GM12875 (cell line): ENCODE data around the gene GNB1L.
"Not testable (repeated sequence)": the region's sequence is repeated elsewhere in the genome, so short reads cannot be mapped to it uniquely, and the experiment has no call there.

Experiments used
- H3K4me3 ChIP-seq: one replicate; pipeline ENCODE4 v1.5.1; 2011; ENCODE audit warnings: low read depth, low read length, control low read depth
- TF ChIP-seq, protein P1 (sequence below): IDR thresholded peaks from 2 replicates; pipeline ENCODE4 v1.5.1; 2011; ENCODE audit warnings: low read depth, mild to moderate bottlenecking, control low read depth, inconsistent platforms, low read length, moderate library complexity, borderline replicate concordance; ENCODE audit not compliant: insufficient read depth

The GNB1L gene

DNA sequence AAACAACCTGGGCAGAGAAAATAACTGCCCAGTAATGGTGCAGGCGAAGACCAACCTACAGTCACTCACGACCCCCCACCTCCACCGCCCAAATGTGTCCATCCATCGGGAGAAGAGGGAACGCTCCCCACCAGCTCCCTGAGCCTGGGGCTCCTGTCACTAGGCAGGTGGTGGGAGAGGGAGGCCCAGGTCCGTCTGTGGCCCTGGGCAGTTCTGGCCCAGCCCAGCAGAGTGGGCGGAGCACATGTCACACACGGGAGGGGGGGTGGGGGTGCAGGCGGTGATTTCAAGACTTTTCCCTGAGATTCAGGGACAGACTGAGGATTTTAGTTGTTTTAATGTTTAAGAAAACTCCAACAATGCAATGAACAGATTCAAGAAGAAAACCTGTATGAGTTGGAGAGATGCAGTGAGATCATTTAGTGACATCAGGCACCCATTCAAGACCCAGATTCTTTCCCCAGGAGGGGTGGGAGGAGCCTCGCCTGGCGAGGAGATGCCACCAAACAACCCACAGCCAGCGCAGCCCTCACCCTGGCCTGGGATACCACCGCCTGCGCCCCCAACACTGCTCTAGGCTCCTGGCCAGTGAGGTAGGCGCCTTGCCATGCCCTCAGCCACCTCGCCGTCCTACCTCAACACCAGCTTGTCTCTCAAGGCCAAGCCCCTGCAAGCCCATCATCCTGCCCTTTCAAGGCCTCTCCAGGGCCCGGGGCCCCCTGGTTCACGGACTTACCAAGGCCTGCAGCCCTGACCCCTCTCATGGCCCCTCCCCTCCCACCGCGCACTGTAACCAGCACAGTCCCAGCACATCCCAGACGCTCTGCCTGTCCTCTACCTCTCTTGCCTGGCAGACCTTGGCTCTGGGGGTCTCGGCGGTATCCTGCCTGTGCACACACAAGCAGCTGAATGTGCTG, 57.3 kb downstream of the GNB1L start:
- no peak overlapping the region for H3K4me3 ChIP-seq
- TF ChIP-seq, protein P1, sequence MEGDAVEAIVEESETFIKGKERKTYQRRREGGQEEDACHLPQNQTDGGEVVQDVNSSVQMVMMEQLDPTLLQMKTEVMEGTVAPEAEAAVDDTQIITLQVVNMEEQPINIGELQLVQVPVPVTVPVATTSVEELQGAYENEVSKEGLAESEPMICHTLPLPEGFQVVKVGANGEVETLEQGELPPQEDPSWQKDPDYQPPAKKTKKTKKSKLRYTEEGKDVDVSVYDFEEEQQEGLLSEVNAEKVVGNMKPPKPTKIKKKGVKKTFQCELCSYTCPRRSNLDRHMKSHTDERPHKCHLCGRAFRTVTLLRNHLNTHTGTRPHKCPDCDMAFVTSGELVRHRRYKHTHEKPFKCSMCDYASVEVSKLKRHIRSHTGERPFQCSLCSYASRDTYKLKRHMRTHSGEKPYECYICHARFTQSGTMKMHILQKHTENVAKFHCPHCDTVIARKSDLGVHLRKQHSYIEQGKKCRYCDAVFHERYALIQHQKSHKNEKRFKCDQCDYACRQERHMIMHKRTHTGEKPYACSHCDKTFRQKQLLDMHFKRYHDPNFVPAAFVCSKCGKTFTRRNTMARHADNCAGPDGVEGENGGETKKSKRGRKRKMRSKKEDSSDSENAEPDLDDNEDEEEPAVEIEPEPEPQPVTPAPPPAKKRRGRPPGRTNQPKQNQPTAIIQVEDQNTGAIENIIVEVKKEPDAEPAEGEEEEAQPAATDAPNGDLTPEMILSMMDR = no peak

DNA sequence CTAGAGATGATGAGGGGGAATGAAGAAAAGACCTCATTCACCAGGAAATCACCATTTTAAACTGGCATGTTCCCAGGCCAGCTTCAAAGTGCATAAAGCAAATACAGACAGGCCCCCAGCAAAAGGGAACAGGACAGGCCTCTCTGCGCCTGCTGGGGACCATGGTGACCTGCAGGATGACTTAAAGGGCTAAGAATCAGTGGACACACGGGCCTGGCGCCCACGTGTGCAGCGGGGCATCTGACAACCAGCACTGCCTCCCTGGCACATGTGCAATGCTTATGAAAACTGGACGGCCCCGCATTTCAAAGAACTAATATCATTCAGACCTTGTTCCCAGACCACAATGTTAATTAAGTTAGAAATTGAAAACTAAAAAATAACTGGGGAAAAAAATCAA, 58.5 kb downstream of the GNB1L start:
- TF ChIP-seq, protein P1 = no peak
- H3K4me3 ChIP-seq = no peak overlapping the region

DNA sequence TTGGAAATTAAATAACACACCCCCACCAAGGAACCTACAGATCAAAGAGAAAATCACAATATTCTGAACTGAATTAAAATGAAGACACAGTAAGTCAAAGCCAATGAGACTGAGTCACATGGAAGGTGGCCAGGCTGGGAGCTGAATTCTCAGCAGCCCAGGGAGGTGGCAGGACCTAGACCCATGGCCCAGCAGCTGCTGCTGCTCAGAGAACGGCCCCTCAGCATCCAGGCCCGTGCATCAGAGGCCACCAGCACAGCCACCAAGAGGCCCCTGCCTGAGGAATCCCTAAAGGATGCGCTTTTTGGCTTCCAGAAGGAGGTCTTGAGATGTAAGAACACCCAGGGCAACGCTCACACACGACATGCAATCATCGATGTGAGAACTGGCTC, 59.1 kb downstream of the GNB1L start:
- TF ChIP-seq, protein P1 = no peak
- H3K4me3 ChIP-seq = no peak overlapping the region

DNA sequence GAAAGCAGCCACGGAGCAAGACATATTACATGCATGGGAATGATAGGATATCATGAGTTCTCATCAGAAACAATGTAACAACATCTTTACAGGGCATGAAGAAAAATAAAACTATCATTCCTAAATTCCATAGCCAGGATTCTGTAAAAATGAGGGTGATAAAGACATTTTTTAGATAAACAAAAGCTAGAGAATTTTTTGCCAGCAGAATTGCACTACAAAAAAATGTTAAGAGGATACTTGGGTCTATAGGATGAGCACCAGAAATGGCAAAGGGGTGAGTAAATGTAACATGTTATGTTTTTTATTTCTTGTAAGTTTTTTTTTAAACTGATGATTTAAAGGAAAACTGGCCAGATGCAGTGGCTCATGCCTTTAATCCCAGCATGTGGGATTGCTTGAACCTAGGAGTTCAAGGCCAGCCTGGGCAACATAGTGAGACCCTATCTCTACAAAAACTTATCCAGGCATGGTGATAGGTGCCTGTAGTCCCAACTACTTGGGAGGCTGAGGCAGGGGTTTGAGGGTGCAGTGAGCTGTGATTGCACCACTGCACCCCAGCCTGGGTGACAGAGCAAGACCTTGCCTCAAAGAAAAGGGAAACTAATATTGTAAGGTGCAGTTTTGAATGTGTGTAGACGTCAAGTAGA, 60.9 kb downstream of the GNB1L start:
- H3K4me3 ChIP-seq = no peak overlapping the region
- TF ChIP-seq, protein P1 = no peak

DNA sequence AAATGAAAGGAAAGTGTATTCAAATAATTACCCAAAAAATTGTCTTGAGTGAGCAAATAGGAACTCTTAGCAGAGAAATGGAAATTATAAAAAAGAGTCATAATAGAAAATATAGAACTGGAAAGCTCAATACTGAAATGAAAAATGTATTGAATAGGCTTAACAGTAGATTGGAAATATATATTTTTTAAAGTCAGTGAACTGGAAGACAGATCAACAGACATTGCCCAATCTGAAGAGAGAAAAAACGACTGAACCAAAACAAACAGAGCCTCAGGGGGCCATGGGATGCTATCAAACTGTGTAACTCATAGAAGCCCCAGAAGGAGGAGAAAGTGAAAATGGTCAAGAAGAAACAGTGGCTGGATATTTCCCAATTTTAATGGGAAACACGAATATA, 61.5 kb downstream of the GNB1L start:
- TF ChIP-seq, protein P1 = no peak
- no peak overlapping the region for H3K4me3 ChIP-seq

DNA sequence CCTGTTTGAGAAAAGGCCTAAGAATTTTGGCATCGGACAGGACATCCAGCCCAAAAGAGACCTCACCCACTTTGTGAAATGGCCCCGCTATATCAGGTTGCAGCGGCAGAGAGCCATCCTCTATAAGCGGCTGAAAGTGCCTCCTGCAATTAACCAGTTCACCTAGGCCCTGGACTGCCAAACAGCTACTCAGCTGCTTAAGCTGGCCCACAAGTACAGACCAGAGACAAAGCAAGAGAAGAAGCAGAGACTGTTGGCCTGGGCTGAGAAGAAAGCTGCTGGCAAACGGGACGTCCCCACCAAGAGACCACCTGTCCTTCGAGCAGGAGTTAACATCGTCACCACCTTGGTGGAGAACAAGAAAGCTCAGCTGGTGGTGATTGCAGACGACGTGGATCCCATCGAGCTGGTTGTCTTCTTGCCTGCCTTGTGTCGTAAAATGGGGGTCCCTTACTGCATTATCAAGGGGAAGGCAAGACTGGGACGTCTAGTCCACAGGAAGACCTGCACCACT, 62.2 kb downstream of the GNB1L start:
- H3K4me3 ChIP-seq = not testable (repeated sequence)

DNA sequence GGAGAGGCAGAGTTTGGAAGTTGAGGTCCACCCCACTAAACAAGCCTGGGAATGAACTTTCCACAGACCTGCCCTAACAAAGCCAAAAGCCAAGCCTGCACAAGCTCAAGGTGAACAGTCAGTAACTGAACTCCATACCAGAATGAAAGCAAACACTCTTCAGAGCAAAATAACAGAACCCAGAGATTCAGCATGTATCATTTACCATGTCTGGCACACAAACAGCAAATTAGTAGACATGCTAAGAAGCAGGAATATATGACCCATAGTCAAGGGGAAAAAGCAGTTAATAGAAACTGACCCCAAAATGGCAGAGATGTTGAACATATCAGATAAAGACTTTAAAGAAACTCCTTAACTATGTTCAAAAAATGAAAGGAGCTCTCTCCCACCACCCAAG, 62.8 kb downstream of the GNB1L start:
- no peak overlapping the region for H3K4me3 ChIP-seq
- TF ChIP-seq, protein P1 = no peak
